Brain microvascular endothelial cell (primary cell): ENCODE measurements around the gene NAT8.

ENCODE experiments used
- DNase-seq: peaks from one replicate; pipeline ENCODE4 v3.0.0-alpha.2; 2020
- H3K27ac ChIP-seq: fragments of 250-450 bp; sonication (Bioruptor Pico); 2 replicates; pipeline ENCODE4 v1.5.1; 2020; ENCODE audit warnings: mild to moderate bottlenecking, moderate library complexity
- H3K27me3 ChIP-seq: fragments of 250-450 bp; sonication (Bioruptor Pico); replicated peaks from 2 replicates; pipeline ENCODE4 v1.5.1; 2020; ENCODE audit warnings: mild to moderate bottlenecking
- H3K36me3 ChIP-seq: fragments of 250-450 bp; sonication (Bioruptor Pico); replicated peaks from 2 replicates; pipeline ENCODE4 v1.5.1; 2020; ENCODE audit warnings: mild to moderate bottlenecking
- H3K4me3 ChIP-seq: 2 replicates; pipeline ENCODE4 v1.5.1; 2011; ENCODE audit warnings: low read depth, mild to moderate bottlenecking, control low read depth, low read length, moderate library complexity
- in situ Hi-C: cut with HindIII; loops from 2 replicates; pipeline ENCODE4 v1.10.0; 2017; ENCODE audit warnings: low sequenced_read_pairs, low pct_ligation_motif_present
- TF ChIP-seq, protein P1 (sequence below): IDR thresholded peaks from 2 replicates; pipeline ENCODE4 v1.5.1; 2011; ENCODE audit warnings: low read depth, mild to moderate bottlenecking, moderate library complexity, low read length, control low read depth, inconsistent platforms; ENCODE audit errors: missing control alignments

The NAT8 gene

DNA sequence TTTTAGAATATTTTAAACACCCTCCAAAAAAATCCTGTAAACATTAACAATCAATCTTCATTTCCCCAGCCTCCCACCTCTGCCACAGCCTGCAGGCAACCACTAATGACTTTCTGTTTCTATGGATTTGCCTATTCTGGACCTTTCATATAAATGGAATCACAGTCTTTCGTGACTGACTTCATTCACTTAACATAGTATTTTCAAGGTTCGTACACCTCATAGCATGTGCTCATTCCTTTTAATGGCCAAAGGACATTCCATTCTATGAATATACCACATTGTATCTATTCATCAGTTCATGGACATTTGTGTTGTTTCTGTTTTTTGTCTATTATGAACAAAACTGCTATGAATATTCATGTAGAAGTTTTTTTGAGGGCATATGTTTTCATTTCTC, 48.5 kb downstream of the NAT8 start:
- in situ Hi-C loops = no loop called here

More for the DNA sequence above, 48.5 kb downstream of the NAT8 start:
- TF ChIP-seq, protein P1, sequence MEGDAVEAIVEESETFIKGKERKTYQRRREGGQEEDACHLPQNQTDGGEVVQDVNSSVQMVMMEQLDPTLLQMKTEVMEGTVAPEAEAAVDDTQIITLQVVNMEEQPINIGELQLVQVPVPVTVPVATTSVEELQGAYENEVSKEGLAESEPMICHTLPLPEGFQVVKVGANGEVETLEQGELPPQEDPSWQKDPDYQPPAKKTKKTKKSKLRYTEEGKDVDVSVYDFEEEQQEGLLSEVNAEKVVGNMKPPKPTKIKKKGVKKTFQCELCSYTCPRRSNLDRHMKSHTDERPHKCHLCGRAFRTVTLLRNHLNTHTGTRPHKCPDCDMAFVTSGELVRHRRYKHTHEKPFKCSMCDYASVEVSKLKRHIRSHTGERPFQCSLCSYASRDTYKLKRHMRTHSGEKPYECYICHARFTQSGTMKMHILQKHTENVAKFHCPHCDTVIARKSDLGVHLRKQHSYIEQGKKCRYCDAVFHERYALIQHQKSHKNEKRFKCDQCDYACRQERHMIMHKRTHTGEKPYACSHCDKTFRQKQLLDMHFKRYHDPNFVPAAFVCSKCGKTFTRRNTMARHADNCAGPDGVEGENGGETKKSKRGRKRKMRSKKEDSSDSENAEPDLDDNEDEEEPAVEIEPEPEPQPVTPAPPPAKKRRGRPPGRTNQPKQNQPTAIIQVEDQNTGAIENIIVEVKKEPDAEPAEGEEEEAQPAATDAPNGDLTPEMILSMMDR = no peak
- H3K27me3 ChIP-seq = no peaks in the 10 kb centered on the region
- DNase-seq = no peak
- H3K36me3 ChIP-seq = no peaks in the 10 kb centered on the region
- no peak overlapping the region for H3K4me3 ChIP-seq
- H3K27ac ChIP-seq = no peak overlapping the region
